NK-92 (cell line): ENCODE data around the gene CYP2C8.
"Not testable (repeated sequence)": the region's sequence is repeated elsewhere in the genome, so short reads cannot be mapped to it uniquely, and the experiment has no call there.

ENCODE experiments used
- DNase-seq: peaks from one replicate; lab custom pipeline; 2025; ENCODE audit not compliant: unreplicated experiment; lab: John Stamatoyannopoulos, UW

The CYP2C8 gene

DNA sequence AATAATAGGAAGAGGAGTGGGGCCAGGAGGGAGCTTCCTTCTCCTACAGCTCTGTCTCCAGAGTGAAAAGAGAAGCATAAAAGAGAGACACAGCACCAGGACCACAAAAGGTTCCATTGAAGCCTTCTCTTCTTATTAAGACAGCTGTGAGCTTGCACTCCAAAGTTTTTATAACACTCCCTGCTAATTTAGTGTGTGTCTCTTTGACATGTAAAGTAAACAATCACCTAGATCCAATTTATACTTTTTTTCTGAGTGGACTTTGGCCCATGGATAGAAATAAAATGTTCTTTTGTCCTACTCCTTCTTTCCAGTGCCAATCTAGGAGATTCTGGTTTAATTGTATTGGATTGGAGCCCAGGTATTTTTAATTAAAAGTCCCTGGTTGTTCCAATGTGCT is at the start of gene CYP2C8:
CYP2C8 (minus strand) TSS at position 212 of the 400 bp plus-strand sequence; CDS start at position 117, 95 bp downstream.
- no peak for DNase-seq

DNA sequence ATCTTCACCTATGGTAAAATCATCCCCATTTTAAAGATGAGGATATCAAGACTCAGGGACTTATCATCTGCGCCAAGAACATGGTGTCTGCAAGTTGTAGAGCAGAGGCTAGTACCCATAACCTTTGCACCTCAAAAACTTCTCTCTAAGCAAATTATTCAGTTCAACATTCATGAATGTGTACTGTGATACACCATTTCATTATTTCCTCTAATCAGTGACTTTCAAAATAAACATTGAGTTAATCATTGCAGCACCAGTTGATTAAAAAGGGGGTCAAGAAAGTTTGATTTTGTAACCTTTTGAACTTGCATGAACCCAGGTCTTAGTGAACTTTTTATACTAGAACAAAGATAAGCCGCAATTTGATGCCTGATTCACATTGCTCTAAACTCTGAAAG is 47.6 kb upstream of the CYP2C8 start:
- DNase-seq: no peak

DNA sequence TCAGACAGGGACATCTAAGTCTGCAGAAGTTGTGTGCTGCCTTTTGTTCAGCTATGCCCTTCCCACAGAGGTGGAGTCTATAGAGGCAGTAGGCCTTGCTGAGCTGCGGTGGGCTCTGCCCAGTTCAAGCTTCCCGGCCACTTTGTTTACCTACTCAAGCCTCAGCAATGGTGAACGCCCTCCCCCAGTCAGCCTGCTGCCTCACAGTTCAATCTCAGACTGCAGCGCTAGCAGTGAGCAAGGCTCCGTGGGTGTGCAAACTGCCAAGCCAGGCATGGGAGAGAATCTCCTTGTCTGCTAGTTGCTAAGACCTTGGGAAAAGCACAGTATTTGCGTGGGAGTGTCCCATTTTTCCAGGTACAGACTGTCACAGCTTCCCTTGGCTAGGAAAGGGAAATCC is 41.5 kb upstream of the CYP2C8 start:
- DNase-seq: not testable (repeated sequence)

DNA sequence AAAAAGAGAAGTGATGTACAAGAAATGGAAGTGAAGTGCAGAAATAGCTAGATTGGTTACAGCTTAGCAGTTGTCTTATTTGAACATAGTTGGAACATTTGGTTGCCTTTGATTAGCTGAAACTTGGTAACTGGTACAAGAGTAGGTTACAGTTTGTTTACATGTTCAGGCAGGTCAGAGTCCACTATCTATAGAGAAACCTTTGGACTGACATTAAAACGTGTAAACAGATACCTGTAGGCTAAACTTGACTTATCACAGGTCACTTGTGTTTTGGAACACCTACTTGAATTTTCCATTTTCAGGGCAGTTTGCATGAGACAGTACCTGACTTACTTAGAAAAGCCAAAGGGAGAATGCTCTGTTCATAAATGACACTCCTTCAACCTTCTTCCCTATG is 28.5 kb upstream of the CYP2C8 start:
- no peak for DNase-seq

DNA sequence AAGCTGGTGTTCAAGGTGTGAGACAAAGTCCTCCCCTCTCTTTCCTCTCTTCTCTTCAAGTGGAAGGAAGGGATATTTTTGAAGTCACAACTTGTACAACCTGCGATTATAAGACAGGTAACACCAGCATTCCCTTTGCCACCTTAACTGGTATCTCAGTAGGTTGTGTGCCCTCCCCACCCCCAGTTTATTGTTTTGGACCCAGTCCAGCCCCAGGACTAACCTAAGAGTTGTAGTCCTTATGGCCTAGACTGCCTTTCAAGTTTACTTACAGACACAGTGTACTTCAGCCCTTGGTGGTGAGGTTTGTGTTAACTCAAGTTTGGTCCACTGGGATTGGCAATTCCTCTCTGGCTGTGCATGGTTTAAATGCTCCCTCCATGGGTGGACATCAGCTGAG is 26.8 kb upstream of the CYP2C8 start:
- DNase-seq: no peak

DNA sequence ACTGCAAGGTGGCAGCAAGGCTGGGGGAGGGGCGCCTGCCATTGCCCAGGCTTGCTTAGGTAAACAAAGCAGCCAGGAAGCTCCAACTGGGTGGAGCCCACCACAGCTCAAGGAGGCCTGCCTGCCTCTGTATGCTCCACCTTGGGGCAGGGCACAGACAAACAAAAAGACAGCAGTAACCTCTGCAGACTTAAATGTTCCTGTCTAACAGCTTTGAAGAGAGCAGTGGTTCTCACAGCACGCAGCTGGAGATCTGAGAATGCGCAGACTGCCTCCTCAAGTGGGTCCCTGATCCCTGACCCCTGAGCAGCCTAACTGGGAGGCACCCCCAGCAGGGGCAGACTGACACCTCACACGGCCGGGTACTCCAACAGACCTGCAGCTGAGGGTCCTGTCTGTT is 10.3 kb upstream of the CYP2C8 start:
- DNase-seq: not testable (repeated sequence)

DNA sequence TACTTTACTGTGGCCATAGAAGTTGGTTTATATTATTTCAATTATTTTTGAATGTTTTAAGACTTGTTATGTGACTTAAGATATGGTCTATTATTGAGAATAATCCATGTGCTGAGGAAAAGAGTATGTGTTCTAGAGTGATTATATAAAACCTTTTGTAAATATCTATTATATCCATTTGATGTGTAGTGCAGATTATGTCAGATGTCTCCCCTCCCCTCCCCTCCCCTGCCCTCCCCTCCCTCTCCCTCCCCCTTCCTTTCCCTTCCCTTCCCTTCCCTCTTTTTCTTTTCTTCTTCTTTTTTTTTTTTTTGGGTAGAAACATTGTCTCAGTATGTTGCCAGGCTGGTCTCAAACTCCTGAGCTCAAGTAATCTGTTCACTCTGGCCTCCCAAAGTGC is 8.3 kb upstream of the CYP2C8 start:
- no peak for DNase-seq

DNA sequence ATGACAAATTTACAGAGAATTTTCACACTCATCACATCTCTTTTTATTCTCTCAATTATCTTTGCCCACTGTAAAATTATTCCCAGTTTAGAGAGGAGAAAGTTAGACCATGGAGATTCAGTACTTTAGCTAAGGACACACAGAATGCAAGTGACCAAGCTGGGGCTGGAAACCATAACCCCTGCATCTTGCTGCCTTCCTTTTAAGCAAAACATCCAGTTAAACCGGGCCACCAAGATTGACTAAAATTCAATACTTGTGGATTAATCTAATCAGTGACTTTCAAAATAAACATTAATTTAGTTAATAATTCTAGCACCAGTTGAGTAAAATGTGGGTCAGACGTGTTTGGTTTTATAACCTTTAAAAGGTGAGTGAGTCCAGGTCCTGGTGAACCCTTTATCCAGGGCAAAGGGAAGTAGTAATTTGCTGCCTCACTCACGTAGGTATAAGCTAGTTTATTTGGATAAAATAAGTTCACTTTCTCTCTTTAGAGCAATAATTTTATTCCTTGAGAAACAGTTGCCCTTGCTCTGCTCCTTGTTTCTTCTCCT is 1.9 kb upstream of the CYP2C8 start:
- no peak for DNase-seq

DNA sequence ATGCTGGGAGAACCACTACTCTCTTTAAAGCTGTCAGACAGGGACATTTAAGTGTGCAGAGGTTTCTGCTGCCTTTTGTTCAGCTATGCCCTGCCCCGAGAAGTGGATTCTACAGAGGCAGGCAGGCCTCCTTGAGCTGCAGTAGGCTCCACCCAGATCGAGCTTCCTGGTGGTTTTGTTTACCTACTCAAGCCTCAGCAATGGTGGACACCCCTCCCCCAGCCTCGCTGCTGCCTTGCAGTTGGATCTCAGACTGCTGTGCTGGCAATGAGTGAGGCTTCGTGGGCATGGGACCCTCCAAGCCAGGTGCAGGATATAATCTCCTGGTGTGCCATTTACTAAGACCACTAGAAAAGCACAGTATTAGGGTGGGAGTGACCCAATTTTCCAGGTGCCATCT is 5.2 kb downstream of the CYP2C8 start:
- not testable (repeated sequence) for DNase-seq

DNA sequence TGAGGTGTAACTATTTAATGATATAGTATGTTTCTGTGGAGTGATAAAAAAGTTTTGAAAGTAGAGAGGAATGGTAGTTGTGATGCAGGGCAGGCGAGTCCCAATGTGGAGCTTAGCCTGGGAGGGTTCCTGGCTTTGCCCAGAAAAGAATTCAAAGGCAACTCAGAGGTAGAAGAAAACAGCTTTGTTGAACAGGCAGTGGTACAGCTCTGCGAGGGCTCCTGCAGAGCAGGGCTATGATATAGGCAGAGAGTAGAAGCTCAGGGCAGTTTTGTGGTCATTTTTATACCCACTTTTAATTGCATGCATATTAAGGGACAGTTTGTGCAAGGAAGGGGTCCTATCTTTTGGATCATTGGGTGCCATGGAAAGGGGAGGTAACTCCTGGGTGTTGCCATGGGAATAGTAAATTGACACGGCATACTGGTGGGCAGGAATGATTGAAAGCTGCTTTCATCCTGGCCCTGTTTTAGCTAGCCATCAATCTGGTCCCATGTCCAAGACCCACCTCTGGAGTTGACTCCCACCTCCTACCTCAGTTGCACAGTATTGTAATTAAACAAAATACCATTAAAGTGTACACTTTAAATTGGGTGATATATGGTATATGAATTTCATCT is 12.4 kb downstream of the CYP2C8 start:
- DNase-seq: no peak

DNA sequence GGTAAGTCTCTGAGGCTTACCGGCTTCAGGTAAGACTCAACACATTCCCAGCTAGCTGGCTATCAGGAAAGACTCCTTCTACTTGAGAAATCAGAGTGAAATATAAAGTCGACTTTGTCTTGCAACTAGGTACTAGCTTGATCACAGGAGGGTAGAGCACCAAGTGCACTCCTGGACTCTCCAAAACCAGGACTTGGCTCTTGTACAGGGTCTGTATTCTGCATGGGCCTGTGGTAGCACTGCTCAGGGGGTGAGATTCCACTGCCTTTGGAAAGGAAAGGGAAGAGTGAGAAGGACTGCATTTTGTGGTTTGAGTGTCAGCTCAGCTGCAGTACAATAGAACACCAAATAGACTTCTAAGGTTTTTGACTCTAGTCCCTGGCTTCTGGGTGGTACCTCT is 19.4 kb downstream of the CYP2C8 start:
- no peak for DNase-seq

DNA sequence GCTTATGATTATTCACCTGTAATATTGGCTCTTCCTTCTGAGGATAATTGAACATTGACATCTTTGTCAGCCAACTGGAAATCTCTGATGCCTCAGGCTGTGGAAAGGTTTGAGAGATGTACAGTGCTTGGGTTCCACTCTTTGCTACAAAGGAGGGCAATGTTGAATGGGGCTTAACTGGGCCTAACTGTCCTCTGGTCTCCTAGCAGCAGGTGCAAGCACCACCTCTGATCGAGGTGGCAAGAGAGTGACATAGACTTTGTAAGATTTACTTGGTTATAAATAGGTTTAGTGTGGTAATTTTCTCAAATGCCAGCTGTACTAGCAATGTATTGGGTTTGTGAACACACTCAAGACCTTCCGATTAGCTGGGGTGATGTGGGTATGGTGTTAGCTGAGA is 21.1 kb downstream of the CYP2C8 start:
- no peak for DNase-seq

DNA sequence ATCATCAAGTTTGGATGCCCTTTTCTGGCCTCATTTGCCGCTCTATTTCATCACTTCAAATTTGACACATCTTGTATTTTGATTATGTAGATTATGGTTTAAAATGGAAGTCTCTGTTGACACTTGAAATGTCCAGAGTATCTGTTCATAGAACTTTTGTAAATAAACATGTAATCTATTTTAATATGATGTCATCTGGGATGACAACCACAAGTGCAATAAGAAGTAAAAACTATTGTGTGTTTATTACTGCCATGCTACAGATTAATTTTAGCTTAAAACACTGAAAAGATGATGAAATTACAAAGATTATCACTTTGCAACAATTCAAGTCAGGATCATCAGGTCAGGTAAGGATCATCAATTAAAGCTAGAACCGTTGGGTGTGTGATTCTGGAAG is 30.0 kb downstream of the CYP2C8 start:
- no peak for DNase-seq

DNA sequence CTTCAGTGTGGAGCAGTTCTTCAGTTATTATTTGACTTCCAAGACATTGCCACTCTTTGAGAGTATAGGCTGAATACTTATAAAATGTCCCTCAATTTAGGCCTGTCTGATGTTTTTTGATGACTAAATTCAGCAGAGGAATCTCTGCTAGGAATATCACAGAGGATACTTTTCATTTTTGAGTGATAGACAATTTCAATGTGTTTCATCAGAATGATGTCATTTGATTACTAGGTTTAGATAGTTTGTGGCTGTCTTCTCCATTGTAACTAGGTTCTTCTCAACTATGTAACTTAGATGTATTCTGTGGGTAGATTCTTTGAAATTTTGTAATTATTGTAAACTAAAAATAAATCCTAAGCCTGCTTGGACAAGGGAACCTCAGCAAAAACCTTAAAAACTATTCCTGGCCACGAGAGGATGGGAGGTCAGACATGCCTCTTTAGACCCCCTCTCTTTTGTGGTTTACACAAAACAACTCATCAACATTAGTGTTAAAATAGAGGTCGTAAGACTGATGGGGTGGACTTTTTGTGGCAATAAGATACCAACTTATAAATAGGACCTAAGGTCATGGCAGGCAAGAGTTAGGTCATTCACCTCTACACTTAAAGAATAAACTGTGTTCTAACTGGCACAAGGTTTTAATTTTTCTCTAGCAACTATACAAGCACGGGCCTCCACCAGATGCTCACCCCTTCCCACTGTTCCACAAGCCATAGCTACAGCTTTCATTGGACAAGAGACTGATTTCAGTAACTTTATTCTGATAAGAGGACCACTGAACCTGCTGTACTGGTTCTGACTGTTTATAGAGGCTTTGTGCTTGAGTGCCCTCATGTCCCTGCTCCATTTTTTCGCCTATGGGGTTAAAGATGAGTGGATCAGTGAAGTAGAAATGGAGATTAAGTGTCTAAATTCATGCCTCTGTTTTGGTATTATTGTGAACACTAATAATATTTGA is 33.7 kb downstream of the CYP2C8 start:
- DNase-seq: no peak

DNA sequence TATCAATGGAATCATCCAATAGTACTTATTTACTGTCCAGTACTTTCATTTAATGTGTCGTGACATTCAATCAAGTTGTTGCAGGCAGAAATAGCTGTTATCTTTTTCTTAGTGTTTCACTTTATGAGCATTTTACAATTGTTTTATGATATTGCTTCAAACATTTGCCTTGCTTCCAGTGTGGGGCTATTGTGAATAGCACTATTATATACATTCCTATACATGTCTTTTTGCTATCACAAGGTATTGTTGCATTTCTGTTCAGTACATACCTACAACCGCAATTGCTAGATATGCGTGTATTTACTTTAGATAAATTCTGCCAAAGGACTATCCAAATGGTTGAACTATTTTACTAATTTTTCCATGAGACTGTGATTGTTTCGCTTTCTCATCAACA is 34.9 kb downstream of the CYP2C8 start:
- DNase-seq: no peak

DNA sequence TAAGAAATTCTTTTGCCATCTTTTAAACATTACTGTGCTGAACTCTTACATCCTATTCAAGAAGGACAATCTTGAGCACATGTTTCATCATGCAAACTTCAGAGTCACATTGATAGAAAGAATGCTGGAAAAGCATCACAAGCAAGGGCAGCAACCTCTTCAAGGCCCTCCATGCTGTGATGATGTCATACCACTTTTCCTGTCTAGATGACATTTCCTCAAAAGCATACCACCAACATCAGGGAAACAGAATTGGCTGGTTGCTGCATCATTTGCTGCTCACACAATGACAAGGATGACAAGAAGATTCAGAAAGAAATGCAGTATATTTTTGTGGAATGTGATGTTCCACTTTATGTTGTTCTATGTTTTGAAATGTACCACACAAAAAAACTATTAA is 37.6 kb downstream of the CYP2C8 start:
- no peak for DNase-seq

DNA sequence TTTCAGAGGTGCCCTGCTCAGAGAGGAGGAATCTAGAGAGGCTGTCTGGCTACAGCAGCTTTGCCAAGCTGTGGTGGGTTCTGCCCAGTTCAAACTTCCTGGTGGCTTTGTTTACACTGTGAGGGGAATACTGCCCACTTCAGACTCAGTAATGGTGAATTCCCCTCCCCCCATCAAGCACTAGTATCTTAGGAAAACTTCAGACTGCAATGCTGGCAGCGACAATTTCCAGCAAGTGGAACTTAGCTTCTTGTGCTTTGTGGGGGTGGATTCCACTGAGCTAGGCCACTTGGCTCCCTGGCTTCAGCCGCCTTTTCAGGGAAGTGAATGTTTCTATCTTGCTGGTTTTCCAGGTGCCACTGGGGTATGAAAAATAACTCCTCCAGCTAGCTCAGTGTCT is 42.8 kb downstream of the CYP2C8 start:
- DNase-seq: no peak

DNA sequence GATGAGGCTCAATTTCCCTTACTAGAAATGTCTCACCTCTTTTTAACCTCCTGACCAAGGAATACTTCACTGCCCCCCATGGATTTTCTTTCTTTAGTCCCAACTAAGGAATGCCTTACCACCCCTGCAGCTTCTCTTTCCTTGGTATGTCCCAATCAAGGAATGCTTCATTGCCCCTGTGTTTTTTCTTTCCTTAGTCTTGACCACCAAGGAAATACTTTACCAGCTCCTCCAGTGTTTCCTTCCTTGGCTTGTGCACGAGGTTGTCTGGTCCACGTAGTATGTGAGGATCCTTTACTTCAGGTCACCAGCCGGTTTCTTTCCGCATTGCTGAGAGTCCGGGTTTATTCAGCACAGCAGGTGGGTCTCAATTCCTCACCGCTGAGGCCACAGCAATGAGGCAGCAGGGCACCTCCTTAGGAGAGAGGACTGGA is 71.5 kb downstream of the CYP2C8 start:
- DNase-seq: no peak

DNA sequence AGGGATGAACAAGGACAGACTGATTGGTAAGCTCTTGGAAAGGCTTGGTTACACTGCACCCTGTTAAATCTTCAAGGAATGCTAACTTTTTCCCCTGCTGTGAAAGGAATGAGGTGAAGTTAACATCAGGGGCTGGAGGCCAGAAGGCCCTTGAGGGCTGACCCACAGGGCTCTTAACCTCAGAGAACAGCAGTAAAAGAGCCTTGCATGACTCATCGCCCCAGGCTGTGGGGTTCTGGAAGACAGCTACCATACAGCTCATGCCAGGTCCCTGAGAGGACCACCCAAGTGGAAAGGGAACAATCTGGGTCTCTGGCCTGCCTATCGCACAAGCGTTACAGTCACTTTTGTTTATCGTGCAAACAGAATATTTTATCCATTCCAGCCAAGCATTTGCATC is 76.5 kb downstream of the CYP2C8 start:
- no peak for DNase-seq

DNA sequence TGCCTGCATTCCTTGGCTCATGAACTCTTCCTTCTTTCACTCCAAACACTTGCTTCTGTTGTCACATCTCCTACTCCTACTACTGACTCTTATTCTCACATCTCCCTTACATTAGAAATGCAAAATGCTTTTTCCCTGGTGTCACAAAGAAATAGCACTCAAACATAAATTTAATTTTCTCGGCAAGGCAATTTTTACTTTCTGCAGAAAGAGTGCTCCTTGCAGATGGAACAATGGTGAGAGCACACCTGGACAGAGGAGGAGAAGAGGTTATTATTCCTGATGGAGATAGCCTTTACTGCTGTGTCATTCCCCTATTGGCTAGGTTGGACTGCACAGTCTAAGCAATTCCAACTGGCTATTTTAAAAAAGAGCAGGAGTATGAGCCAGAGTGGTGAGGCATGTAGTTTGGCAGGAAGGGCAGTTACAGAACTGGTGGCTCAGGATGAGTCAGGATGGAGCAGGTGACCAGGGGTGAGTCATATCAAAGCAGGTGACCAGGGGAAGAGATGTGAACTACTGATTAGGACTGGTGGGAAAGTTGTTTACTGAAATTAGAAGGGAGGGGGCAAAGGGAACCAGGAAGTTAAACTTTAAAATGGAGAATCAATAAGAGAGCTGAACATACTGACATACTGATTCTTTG is 77.9 kb downstream of the CYP2C8 start:
- DNase-seq: no peak

DNA sequence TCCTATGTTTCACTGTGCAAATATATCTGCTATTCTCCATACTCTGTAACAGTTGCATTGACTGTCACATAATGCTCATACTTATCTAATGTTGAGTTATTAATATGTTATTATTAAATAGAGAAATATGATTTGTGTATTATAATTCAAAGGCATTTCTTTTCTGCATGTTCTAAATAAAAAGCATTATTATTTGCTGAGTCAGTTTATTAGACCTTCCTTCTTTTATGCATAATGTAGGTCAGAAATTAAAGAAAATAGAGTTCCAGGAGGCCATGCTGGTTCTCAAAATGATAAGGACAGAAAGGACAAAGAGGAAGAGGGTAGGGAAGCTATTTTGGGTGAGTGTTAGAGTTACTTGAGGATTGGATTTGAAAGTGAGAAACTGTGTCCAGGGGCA is 80.1 kb downstream of the CYP2C8 start:
- DNase-seq: no peak
